ENCODE data around the gene DNAL4.

The DNAL4 gene

DNA sequence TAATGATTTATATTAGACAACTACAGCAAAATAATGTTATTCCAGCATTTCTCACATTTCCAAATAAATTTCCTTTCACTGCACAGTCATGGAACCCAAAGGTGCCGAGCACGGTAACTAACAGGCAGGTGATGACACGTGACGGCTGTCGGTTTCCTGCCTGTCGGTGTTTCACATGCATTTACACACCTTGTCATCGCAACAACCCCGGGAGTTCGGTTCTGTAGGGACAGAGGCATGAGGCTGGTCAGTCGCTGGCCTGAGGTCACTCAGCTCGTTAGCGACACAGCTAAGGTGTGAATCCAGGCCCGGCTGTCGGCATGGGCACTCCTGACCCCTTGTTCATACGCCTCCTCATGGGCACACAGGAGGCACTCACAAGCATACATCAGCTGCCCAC is 9.9 kb downstream of the DNAL4 start:
- no peak overlapping the region for H3K9ac ChIP-seq (ENCODE audit: low read length)
- no peaks in the 10 kb centered on the region for H3K4me1 ChIP-seq (ENCODE audit: low read length)
- H2AFZ ChIP-seq (ENCODE audit: low read depth, low read length): no peak overlapping the region
- H3K79me2 ChIP-seq (ENCODE audit: low read length): no peaks in the 10 kb centered on the region
- no peak overlapping the region for H3K4me2 ChIP-seq (ENCODE audit: low read length)
- H4K20me1 ChIP-seq (ENCODE audit: insufficient read depth, low read length): no peaks in the 10 kb centered on the region
- TF ChIP-seq, protein P1, sequence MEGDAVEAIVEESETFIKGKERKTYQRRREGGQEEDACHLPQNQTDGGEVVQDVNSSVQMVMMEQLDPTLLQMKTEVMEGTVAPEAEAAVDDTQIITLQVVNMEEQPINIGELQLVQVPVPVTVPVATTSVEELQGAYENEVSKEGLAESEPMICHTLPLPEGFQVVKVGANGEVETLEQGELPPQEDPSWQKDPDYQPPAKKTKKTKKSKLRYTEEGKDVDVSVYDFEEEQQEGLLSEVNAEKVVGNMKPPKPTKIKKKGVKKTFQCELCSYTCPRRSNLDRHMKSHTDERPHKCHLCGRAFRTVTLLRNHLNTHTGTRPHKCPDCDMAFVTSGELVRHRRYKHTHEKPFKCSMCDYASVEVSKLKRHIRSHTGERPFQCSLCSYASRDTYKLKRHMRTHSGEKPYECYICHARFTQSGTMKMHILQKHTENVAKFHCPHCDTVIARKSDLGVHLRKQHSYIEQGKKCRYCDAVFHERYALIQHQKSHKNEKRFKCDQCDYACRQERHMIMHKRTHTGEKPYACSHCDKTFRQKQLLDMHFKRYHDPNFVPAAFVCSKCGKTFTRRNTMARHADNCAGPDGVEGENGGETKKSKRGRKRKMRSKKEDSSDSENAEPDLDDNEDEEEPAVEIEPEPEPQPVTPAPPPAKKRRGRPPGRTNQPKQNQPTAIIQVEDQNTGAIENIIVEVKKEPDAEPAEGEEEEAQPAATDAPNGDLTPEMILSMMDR (IDR thresholded peaks at IDR 0.05; ENCODE audit: low read depth, low read length): no peak
- TF ChIP-seq EZH2phosphoT487 (IDR thresholded peaks at IDR 0.05; ENCODE audit: low read depth): no peak
- no peaks in the 10 kb centered on the region for H3K9me3 ChIP-seq (ENCODE audit: insufficient read depth, low read length)
- no peaks in the 10 kb centered on the region for H3K36me3 ChIP-seq (replicated peaks; ENCODE audit: low read depth, low read length)
- no peak overlapping the region for H3K27ac ChIP-seq (ENCODE audit: low read length)
- no peak overlapping the region for H3K4me3 ChIP-seq (ENCODE audit: low read length)
- H3K27me3 ChIP-seq (ENCODE audit: low read depth, low read length): no peaks in the 10 kb centered on the region

DNA sequence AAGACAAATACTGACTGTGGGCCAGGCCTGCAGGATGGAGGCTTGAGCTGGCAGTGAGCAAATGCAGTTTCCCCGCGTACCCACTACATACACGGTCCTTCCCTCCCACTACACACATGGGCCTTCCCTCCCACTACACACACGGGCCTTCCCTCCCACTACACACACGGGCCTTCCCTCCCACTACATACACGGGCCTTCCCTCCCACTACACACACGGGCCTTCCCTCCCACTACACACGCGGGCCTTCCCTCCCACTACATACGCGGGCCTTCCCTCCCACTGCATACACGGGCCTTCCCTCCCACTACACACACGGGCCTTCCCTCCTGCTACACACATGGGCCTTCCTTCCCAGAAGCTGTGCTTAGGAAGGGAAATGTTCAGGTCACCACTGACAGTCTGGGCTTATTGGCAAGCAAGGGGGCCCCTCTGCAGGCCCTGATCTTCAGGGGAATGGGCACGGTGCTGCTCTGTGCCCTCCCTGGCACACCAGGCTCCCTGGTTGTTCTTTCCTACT is 10.8 kb downstream of the DNAL4 start:
- Histone ChIP-seq H3K4me3 (ENCODE audit: low read length) (no peak overlapping the region), H3K9me3 (ENCODE audit: insufficient read depth, low read length) (no peaks in the 10 kb centered on the region), H3K36me3 (replicated peaks; ENCODE audit: low read depth, low read length) (no peaks in the 10 kb centered on the region), H3K4me1 (ENCODE audit: low read length) (no peaks in the 10 kb centered on the region), H3K27me3 (ENCODE audit: low read depth, low read length) (no peaks in the 10 kb centered on the region), H3K4me2 (ENCODE audit: low read length) (no peak overlapping the region), H2AFZ (ENCODE audit: low read depth, low read length) (no peak overlapping the region), H4K20me1 (ENCODE audit: insufficient read depth, low read length) (no peaks in the 10 kb centered on the region), H3K79me2 (ENCODE audit: low read length) (no peaks in the 10 kb centered on the region), H3K9ac (ENCODE audit: low read length) (no peak overlapping the region), H3K27ac (ENCODE audit: low read length) (no peak overlapping the region)
- TF ChIP-seq, protein P1 (IDR thresholded peaks at IDR 0.05; ENCODE audit: low read depth, low read length): no peak
- no peak for TF ChIP-seq EZH2phosphoT487 (IDR thresholded peaks at IDR 0.05; ENCODE audit: low read depth)

DNA sequence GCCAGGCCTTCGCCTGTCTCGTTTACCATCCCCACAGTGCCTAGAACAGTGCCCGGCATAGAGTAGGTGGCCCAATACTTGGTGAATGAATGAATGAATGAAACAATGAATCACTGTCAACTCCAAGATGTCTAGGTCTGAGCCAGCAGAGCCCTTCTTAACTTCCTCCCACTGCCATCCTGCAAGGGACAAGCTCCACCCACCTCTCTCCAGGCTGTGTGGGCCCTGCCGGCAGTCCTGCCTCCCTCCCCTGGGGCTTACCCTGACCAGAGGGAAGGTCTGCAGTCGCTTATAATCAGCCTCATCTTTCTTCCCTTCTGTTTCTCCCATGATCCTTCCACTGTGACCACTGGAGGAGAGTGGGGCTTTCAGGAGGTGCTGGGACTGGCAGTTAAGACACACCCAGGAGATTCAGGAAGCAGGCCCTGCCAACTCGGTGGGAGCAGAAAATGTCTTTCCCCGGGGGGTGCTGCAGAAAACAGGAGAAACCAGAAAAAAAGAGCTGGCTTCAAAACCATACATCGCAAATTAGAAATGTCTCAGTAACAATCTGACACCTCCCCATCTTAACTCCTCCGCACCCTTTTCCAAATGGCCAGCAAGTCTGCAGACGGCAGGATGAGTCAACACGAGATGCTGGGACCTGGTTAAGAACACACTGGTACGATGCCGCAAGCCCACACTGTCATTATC is 11.4 kb downstream of the DNAL4 start:
- Histone ChIP-seq H3K36me3 (replicated peaks; ENCODE audit: low read depth, low read length) (no peaks in the 10 kb centered on the region), H3K4me2 (ENCODE audit: low read length) (no peak overlapping the region), H3K79me2 (ENCODE audit: low read length) (no peaks in the 10 kb centered on the region), H2AFZ (ENCODE audit: low read depth, low read length) (no peak overlapping the region), H3K4me1 (ENCODE audit: low read length) (no peaks in the 10 kb centered on the region), H3K9me3 (ENCODE audit: insufficient read depth, low read length) (no peaks in the 10 kb centered on the region), H4K20me1 (ENCODE audit: insufficient read depth, low read length) (no peaks in the 10 kb centered on the region), H3K27me3 (ENCODE audit: low read depth, low read length) (no peaks in the 10 kb centered on the region), H3K4me3 (ENCODE audit: low read length) (no peak overlapping the region), H3K27ac (ENCODE audit: low read length) (no peak overlapping the region), H3K9ac (ENCODE audit: low read length) (no peak overlapping the region)
- TF ChIP-seq, protein P1 (IDR thresholded peaks at IDR 0.05; ENCODE audit: low read depth, low read length): no peak
- TF ChIP-seq EZH2phosphoT487 (IDR thresholded peaks at IDR 0.05; ENCODE audit: low read depth): no peak

DNA sequence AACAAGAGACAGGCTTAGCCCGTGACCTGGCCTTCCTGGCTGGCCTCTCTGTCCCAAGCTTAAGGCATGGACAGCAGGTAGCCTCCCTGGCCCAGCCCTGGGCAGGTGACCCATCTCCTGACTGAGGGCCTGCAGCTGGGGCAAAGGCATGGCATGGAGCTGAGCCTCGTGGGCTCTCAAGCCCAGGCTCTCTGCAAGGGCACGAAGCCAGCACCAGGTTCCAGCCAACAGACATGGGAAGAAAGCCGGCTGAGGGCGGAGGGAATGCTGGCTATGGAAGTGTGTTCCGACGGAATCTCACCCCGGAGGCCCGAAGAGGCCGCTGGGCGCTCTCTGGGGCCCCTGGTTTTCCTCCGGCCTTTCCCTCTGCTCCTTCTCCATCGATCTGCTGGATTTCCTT is 12.9 kb downstream of the DNAL4 start:
- no peak for TF ChIP-seq EZH2phosphoT487 (IDR thresholded peaks at IDR 0.05; ENCODE audit: low read depth)
- TF ChIP-seq, protein P1 (IDR thresholded peaks at IDR 0.05; ENCODE audit: low read depth, low read length): no peak
- H3K79me2 ChIP-seq (ENCODE audit: low read length): no peaks in the 10 kb centered on the region
- no peaks in the 10 kb centered on the region for H3K4me1 ChIP-seq (ENCODE audit: low read length)
- no peak overlapping the region for H3K27ac ChIP-seq (ENCODE audit: low read length)
- H3K9me3 ChIP-seq (ENCODE audit: insufficient read depth, low read length): no peaks in the 10 kb centered on the region
- H4K20me1 ChIP-seq (ENCODE audit: insufficient read depth, low read length): no peaks in the 10 kb centered on the region
- no peaks in the 10 kb centered on the region for H3K36me3 ChIP-seq (replicated peaks; ENCODE audit: low read depth, low read length)
- H3K4me2 ChIP-seq (ENCODE audit: low read length): no peak overlapping the region
- no peak overlapping the region for H3K4me3 ChIP-seq (ENCODE audit: low read length)
- H2AFZ ChIP-seq (ENCODE audit: low read depth, low read length): no peak overlapping the region
- no peaks in the 10 kb centered on the region for H3K27me3 ChIP-seq (ENCODE audit: low read depth, low read length)
- no peak overlapping the region for H3K9ac ChIP-seq (ENCODE audit: low read length)

Measured in OCI-LY3 (cell line).